Glomerular endothelial cell (primary cell): Measurements from ENCODE around the gene PRDM16. TPM values are rescaled to one million over a fixed set of nuclear protein-coding genes. Genes with fewer than 3 reads are reported as not detected.
"Not testable (repeated sequence)": the region's sequence is repeated elsewhere in the genome, so short reads cannot be mapped to it uniquely, and the experiment has no call there.

Experiments
- DNase-seq: peaks from one replicate; pipeline ENCODE4 v3.0.0-alpha.2; 2011; ENCODE audit warnings: low read depth, low spot score; ENCODE audit errors: extremely low read depth
- total RNA-seq: library from RNA; depleted of rRNA; stranded (reverse); fragments of >200 nt; gene quantifications from 2 replicates; pipeline ENCODE4 v1.2.3, GENCODE V29; 2015

Gene PRDM16
- total RNA-seq, 1 donor from 2014 or later, result 0.12 TPM

DNA sequence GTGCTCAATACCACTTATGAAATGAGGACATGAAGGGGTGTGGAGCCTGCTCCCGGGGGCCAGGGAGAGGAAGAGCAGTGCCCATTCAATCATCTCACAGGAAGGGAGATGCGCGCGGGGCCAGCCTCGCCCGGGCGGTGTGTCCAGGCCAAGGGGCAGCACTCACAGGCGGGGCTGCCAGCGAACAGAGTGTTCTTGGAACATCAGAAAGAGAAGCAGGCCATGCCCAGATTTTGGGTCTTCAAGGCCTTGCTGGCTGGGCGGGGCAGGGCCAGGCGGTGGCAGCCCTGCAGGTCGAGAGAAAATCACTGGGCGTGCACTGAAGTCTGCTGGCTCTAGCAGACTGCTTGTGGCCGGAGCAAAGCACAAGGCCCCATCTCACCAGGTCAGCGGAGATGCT is 168.6 kb downstream of the PRDM16 start:
- DNase-seq, result no peak

DNA sequence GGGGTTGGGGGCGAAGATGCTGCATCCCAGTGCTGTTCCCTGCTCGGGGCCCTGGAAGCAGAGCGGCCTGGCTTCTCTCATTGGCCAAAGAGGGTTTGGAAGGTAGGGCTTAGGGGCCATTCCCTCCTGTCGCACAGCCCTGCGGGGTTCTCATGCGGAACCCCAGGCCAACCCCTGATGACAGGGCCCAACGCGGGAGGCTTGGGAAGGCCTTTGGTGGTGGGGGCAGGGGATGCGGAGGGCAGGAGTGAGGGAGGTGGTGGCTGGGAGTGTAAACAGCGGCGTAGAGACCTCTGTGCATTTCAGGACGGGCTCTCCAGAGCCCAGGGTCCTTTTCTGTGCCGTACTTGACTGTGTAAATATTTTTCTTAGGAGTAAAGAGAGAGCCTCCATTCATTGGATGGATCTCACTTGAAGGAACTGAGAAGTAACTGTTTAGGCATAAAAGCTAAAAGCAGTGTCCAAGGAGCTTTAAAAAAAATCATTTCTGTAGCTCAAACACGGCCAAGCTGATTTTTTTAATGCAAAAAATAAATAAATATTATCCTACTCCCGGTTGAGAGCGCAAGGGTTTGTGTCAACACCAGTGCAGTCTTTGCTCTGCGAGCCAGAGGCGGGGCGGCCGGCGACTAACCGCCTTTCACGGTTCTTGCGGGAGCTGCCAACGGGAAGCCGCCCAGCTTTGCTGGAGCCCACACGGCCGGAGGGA is 169.1 kb downstream of the PRDM16 start:
- DNase-seq, result no peak

DNA sequence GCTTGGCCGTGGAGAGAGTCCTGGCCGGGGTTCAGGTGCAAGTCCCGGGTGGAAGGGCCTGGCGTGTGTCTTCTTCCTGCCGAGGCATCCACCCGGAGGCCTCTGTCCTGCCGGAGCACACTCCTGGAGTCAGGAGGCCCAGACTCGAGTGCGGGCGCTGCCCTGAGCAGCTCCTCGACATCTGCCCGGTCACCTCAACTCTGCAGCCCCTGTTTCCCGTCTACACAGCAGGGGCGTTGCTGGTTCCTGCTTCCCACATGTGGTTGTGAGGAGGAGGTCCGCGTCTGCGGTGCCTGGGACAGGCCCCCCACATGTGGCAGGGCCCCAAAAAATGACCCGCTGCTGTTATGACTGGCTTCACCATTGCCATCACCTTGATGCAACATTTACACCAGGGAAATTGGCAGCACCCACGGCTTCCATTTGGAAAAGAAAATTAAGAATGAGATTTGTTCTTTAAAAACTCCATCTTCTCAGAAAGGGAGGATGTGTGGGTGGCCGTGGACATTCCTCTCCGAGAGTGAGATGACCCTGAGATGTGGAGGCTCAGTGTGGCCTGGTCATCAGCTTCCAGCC is 169.8 kb downstream of the PRDM16 start:
- DNase-seq, result no peak

DNA sequence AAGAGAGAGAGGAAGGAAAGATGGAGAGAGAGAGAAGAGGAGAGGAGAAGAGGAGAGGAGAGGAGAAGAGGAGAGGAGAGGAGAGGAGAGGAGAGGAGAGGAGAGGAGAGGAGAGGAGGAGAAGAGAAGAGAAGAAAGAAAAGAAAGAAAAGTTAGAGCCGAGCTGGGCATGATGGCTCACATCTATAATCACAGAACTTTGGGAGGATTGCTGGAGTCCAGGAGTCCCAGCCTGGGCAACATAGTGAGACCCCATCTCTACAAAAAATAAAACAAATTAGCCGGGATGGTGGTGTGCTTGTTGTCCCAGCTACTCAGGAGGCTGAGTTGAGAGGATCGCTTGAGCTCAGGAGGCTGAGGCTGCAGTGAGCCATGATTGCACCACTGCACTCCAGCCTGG is 171.0 kb downstream of the PRDM16 start:
- DNase-seq, result not testable (repeated sequence)

DNA sequence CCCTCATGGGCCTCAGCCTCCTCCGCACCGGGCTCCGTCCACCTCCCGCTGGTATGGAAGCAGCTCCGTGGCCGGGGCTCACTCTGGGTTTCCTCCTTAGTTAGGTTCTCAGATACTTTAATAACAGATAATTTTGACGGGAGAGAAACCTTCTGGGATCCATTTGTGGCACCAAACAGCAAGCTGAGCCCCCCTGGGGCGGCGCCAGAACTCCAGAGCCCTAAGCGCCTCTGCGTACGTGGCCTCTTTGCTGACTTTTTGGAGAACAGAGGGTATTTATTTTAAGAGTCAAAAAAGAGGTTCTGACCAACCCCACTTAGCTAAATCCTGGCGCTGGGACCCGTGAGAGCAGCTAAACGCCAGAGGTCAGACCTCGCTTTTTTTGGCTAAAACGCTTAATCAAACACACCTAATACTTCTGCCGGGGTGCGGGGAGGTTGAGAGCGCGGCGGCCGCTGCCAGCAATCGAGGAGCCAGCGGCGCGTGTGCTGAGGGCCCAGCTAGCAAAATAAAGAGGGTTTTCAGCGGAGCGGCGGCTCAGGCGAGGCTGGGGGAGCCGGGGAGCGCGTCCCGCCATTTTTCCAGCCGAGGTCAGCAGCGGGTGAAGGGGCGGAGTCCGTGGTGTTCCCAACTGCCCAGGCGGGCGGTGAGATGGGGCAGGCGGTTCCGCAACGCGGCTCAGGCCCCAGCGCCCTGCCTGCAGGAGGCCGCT is 171.7 kb downstream of the PRDM16 start:
- no peak for DNase-seq

DNA sequence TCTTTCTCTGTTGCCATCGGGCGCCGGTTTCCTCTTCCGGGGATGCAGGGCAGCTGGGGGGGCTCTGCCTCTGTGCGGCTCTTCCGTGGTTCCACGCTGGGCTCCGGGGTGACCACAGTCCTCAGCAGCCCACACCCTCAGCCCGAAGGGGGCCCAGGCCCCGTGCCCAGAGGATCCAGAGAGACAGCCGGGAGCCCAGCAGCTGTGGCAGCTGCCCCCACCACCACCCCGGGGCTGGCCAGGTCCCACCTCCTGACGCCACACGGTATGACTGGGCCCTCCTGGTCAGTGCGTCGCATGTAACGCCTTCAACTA is 172.2 kb downstream of the PRDM16 start:
- no peak for DNase-seq

DNA sequence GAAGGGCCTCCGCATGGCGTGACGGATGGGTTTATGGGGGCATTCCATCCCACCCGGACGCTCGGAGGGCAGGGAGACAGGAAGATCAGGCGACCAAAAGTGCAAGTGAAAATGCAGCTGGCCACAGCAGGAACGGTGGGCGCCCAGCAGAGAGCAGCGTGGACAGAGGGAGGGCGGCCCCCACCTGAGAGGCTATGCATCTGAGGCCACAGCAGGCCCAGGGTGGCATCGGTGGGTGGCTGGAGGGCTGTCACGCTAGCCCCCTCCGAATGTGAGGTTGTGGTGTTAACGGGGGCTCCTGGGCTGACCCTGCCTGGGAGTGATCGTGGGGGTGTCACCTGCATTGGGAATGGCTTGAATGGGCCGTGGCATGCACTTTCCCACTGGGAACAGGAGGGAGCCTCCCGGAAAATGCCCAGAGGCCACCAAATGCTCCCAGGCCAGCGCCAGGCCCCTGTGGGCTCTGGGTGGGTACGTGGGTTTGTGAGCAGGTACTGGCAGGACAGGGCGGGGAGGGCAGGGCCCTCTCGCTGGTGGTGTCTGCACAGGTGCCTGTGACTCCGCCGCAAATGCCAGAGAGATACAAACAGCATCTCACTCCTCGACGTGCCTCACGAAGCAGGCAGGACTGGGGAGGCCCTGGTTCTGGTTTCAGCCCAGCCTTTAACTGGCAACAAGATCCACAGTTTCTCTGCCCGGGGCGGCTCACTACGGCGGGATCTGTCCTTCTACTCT is 172.8 kb downstream of the PRDM16 start:
- DNase-seq, result no peak

DNA sequence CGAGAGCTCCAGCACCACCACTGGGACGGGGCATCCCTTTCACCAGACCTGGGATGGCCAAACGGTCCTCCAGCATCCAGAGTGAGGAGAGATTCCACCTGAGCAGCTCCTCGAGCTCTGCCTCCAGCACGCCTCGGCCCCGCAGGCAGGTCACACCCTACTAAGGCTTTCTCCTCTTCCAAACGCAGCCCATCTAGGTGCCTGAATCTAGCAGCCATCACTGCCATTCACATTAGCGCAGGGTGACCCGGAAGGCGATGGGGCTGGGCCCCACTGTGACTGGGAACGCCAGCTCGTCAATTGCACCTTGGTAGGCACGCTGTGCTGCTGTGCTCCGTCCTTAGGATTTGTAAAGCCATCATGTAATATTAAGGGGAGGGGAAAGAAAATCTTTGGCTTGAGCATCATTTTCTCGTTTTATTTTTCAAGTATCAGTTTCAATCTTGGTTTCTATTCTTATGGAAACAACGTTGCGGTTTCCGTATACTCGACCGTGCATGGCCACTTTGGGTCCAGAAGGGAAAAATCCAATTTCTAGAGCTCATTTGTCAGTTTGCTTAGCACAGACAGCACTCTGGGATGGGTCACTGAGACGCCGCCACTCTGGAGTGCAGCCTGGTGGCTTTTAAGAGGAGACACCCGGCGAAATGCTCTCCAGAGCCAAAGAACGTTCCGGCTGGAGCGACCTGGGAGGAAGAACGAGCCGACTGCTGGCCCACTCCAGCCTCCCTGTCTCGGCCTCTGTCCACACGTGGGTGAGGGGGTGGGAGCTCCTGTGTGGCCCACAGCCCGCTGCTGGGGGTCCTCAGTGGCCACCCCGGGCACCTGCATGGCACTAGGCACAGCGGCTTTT is 173.6 kb downstream of the PRDM16 start:
- no peak for DNase-seq

DNA sequence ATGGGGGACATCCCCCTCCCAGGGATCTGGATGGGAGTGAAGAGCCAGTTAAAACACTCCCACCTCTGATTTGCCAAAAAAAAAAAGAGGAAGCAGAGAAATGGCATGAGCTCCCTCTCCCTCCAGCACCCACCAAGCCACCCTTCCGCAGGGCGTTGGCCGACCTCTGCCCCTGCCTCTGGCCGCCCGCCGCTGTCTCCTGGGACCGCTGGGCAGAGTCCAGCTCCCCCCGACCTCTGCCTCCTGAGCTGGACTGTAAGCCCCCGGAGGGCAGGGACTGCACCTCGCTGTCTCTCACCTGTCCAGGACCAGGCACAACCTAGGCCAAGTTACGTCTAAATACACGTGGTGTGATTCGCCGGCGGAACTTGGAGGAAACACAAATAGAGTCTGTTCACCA is 174.3 kb downstream of the PRDM16 start:
- DNase-seq, result no peak

DNA sequence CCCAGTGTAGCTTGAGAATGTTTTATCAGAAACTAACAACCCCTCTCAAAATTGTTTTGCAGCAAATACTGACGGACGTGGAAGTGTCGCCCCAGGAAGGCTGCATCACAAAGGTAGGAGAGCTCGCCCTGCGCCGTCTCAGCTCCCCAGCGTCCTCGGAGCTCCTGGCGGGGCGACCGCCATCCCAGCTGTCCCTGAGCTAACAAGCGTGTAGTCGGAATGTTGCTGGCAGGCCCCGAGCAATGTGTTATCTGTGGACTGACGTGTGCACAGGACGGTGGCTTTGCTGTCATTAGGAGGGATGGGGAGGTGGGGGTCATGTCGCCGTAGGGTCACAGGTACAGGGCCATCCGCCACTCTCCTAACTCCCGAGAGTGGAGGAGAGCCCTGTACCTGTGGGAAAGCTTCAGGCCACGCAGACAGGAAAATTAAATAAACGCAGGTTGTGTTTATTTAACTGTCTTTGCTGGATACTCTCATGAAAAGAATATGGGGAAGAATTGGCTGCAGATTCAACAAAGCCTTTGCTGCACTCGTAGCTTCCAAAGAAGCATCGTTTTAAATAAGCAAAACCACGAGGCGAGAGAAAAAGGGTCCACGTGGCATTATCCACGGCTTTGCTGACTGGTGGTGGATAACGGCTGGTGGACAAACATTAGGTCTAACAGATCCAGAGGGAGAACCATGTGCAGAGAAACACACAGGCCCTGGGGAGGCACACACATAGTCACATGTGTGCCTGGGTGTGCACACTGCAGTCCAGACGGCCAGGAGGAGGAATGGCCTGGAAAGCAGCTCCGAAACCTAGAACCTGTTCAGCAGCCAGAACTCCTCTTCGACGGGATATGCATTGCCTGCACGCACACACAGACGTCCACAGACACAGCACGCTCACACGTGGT is 175.3 kb downstream of the PRDM16 start:
- no peak for DNase-seq

DNA sequence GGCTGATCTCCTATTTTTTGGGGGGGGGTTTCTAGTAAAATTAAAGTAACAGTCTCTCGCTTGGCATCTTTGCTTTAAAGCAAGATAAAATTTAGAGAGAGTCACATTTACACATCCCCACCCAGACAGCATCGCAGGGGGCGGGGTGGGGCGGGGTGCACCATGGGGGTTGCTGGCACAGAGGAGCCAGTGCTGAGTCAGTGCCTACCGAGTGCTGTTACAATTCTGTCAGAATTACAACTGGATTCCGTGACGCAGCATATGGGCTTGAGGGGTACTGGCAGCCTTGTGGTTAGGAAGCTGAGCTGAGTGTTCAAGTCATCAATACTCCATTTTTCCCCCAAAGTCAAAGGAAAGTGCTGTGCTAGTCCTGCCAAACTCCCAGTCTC is 175.9 kb downstream of the PRDM16 start:
- DNase-seq, result no peak

DNA sequence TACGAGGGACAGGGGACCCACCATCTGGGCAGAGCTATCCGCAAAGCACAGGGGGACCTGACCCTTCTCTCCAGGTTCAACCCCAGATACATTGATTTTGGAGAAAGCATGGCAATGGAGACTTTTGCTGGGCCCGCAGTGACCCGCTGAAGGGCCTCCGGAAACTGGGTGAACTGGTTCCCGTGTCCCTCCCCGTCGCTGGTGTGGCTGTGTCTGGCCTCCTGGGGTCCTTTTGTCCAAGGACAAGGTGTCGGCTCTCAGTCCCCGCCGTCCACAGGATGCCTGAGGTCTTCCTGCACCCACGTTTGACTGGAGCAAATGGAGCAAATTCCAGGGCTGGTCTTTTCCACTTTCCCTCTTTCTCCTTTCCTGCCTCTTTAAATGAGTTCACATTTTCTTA is 176.3 kb downstream of the PRDM16 start:
- no peak for DNase-seq

DNA sequence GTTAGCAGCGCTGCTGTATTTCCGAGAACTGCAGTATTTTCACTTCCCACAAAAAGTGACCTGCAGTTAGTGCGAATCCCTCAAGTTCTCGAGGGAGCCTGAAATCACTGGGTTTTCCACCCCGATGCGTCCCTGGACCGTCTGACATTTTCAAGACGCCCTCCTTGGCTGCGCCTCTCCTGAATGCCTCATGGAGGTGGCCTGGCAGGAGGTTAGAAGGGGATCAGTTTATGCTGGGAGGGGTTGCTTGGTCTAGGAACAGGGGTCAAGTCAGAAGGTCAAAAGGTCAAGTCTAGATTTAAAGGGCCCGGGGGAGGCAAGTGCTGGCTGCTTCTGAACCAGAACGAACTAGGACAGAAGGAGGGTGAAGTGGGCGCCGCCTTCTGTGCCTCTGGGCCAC is 176.8 kb downstream of the PRDM16 start:
- DNase-seq, result no peak

DNA sequence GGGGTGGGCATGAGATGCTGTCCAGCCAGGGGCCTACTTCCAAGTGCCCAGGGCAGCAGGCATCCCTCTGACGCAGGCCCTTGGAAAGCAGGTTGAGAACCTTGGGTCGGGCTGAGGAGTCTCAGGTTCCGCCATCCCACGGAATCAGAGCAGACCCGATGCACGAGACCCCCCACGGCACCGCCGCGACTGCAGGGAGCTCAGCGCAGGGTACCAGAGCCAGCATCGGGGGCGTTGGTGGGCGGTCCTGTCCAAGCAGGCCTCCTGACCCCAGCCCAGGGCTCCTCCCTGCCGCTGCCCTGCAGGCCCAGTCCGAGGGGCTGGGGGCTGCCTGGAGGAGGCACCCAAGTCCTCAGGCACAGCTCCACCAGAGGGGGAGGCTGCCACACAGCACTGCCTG is 177.2 kb downstream of the PRDM16 start:
- no peak for DNase-seq

DNA sequence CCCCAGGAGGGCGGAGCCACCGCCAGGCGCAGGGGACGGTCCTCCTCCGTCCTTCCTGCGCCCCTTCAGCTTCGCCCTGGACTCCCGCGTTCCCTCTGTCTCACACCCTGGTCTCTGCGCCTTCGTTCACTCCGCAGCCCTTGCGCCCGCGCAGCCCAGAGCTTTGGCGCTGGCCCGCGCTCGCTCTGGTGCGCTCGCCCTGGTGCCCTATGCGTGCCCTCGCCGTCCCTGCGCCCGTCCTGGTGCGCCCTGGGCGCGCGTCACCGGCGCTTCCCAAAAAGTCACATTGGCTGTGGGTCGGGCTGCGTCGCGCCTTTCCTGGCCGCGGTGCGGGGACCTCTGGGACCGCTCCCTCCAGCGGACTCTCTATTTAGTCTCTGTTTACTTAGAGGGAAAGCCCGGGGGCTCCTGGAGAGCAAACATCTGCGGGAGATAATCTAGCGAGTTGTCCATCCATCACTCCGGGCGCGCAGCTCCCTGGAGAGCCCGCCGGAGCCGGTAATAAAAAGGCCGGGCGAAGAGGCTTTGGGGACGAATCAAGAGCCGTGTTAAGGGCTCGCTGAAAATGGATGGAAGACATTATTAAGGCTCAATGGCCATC is 178.6 kb downstream of the PRDM16 start:
- no peak for DNase-seq

DNA sequence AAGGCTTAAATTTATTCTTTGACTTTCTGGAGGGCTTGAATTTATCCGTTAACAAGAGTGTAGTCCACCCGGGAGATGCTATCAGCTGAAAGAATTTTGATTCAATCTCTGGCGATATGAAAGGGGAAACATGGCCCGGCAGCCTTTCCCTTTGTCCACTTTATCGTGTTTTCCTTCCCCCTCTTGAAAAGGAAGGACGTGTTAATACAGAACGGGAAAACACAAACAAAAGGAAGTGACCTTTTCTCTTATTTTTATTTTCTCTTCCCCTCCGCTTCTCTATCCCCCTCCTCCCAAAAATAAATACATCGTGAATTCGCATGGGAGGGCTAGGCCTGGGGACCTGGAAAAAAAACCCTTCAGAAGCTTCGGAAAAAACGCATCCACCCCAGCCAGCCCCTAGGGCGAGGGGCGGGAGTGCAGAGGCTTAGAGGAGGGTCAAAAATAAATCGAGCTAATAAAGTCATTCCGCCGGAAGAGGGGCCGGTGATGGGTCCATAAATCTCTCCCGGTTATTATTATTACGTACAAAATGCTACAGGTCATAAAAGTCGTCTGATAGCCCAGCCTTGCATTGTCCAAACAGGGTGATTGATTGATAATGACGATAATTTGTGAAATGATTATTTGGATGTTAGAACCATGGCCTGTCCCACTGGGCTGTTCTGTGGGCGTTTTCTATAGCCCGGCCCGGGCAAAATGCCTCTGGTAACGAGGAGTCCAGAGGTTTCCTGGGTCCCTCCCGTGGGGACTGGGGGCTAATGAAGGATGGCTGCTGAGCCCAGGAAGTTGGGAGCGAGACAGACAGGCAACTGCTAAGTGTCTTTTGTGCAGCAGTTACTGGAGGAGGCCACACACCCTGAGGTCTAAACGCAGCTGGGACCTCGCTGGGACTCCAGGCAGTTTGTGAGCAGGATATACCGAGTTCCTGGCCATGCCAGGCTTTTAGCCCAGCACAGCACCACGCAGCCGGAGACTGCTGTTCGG is 179.4 kb downstream of the PRDM16 start:
- no peak for DNase-seq

DNA sequence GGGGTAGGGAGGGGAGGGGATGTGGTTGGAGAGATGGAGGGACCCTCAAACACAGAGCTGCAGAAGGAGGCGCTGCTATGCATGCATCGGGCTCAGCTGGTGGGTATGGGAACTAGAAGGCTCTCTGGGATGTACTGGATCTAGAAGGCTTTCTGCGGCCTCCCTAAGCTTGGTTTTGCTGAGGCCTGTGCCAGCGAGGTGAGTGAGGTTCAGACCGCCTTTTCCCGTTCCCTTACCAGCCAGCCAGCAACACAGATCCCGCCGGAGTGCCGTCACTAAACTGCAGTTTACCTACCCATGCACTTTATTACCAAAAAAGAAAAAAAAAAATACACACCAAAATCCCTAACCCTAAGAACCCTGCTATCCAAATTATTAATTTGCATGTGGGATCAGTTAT is 180.2 kb downstream of the PRDM16 start:
- DNase-seq, result no peak
